ENCODE data around the gene SH3PXD2A.

Gene SH3PXD2A

DNA sequence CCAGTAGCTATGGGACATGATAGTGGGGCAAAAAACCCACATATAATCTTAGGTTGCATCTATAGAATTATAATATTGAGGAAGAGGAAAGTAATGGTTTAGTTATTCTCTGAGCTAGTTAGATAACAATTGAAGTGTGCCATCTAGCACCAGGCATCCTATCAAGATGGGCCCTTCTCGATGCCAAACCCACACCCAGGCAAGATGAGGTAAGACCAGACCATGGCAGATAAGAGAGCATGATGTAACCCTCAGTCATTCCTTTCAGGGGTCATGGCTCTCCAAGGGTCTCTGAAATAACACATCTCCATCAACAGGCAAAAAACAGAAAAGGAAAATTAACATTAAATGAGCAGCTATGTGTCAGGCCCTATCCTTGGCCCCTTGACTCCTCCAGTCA, 128.7 kb downstream of the SH3PXD2A start:
- Histone ChIP-seq H3K4me1 (peaks cover 0 to 8% (median 0%) of the 10 kb centered on the region in 4 donors), H3K9me3 (no peaks in the 10 kb centered on the region), H3K36me3 (peaks cover 0 to 15% (median 11%) of the 10 kb centered on the region in 3 donors), H3K4me3 (no peak overlapping the region), H3K27ac (no peak overlapping the region), H3K27me3 (no peaks in the 10 kb centered on the region)
- TF ChIP-seq CTCF (IDR thresholded peaks at IDR 0.05) = no peak
- no peak for DNase-seq
- intact Hi-C loops (cut with DNase I; ENCODE audit: low total_unique reads) = no loop called here

DNA sequence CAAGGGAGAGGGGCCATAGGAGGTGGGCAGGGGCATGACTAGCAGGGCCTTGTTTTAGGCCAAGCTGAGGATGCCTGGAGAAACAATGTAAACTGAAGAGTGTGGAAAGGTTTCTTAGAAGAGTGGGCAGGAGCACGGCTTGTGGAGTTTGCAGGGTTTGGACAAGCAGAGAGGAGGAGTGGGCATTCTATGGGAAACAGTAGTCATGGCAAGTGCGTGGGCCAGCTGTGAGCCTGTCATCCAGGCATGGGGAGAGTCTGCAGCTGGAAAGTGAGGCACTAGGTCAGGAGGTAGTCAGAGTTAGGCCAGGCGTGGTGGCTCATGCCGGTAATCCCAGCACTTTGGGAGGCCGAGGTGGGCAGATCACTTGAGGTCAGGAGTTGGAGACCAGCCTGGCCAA, 130.1 kb downstream of the SH3PXD2A start:
- Histone ChIP-seq H3K27me3 (no peaks in the 10 kb centered on the region), H3K4me3 (no peak overlapping the region), H3K9me3 (no peaks in the 10 kb centered on the region), H3K4me1 (peaks cover 0 to 8% (median 0%) of the 10 kb centered on the region in 4 donors), H3K36me3 (peaks cover 0 to 26% (median 11%) of the 10 kb centered on the region in 3 donors), H3K27ac (no peak overlapping the region)
- no peak for DNase-seq
- intact Hi-C loops (cut with DNase I; ENCODE audit: low total_unique reads) = no loop called here
- no peak for TF ChIP-seq CTCF (IDR thresholded peaks at IDR 0.05)

- no peaks in the 10 kb centered on the region for H3K27me3 ChIP-seq
- H3K27ac ChIP-seq = no peak overlapping the region
- H3K4me3 ChIP-seq = no peak overlapping the region
- peaks cover 0 to 26% (median 11%) of the 10 kb centered on the region in 3 donors for H3K36me3 ChIP-seq
- H3K9me3 ChIP-seq = no peaks in the 10 kb centered on the region
- H3K4me1 ChIP-seq = peaks cover 0 to 8% (median 0%) of the 10 kb centered on the region in 4 donors
- TF ChIP-seq CTCF (IDR thresholded peaks at IDR 0.05) = no peak
- DNase-seq = no peak
- intact Hi-C loops (cut with DNase I; ENCODE audit: low total_unique reads) = no loop called here
Measured at GRCh38 chr10:103724771-103725170, 130.6 kb downstream of the SH3PXD2A start.

DNA sequence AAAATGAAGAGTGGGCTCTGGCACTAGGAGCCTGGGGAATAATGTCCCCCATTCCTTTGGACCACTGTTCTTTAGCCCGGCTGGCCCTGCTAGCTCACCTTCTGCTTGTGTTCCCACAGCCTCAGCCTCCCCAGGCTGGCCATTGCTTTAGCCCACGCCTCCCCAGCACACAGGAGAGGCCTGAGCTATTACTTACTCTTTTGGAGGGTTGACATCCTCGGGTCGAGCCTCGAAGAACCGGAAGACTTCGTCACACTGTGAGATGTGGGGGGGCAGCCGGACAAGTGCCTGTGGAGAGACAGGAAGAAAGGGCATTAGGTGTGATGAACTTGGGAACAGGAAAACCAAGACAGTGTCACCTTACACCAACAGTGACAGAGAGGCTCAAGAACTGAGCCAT, 131.3 kb downstream of the SH3PXD2A start:
- Histone ChIP-seq H3K36me3 (peaks cover 0 to 26% (median 11%) of the 10 kb centered on the region in 3 donors), H3K4me3 (no peak overlapping the region), H3K4me1 (peaks cover 0 to 8% (median 0%) of the 10 kb centered on the region in 4 donors), H3K27me3 (no peaks in the 10 kb centered on the region), H3K9me3 (no peaks in the 10 kb centered on the region), H3K27ac (no peak overlapping the region)
- DNase-seq = no peak
- intact Hi-C loops (cut with DNase I; ENCODE audit: low total_unique reads) = no loop called here
- TF ChIP-seq CTCF (IDR thresholded peaks at IDR 0.05) = no peak

DNA sequence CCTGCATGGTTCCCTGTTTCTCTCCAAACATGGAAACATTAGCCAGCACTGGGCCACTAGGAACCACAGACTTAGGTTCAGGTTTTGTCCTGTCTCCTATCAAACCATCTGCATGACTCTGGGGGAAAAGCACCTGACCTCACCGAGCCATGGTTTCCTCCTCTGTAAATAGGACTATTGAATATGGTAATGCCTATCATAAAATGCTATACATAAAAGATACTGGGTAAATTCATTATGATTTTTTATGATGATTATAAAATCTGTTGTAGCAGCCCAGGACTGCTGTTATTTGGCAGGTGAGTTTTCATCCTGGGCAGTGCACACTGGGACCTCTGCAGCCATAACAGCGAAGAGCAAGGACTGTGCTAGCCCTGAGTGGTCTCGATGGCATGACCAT, 131.8 kb downstream of the SH3PXD2A start:
- peaks cover 0 to 26% (median 11%) of the 10 kb centered on the region in 3 donors for H3K36me3 ChIP-seq
- intact Hi-C loops (cut with DNase I; ENCODE audit: low total_unique reads) = no loop called here
- H3K9me3 ChIP-seq = no peaks in the 10 kb centered on the region
- no peak overlapping the region for H3K4me3 ChIP-seq
- TF ChIP-seq CTCF (IDR thresholded peaks at IDR 0.05) = no peak
- H3K4me1 ChIP-seq = peaks cover 0 to 8% (median 0%) of the 10 kb centered on the region in 4 donors
- no peak overlapping the region for H3K27ac ChIP-seq
- H3K27me3 ChIP-seq = no peaks in the 10 kb centered on the region
- no peak for DNase-seq

DNA sequence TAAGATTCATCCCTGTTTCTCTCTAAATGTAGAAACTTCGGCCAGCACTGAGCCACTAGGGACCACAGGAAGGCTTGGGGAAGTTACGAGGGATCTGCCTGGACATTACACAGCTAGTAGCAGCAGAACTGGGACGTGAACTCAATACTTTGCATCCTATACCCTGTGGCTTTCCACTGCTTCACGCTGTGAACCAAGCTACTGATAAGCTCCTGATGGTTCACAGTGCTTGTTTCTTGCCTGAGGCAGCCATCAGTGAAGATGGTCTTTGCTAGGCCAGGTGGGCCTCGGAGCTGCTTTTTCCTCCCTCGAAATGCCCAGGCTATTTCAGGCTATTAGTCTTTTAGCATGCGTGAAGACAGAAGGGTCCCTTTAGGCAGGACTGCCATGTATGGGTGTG, 132.7 kb downstream of the SH3PXD2A start:
- H3K9me3 ChIP-seq = no peaks in the 10 kb centered on the region
- no peak for DNase-seq
- H3K4me3 ChIP-seq = no peak overlapping the region
- H3K4me1 ChIP-seq = peaks cover 0 to 4% (median 0%) of the 10 kb centered on the region in 4 donors
- no peak for TF ChIP-seq CTCF (IDR thresholded peaks at IDR 0.05)
- intact Hi-C loops (cut with DNase I; ENCODE audit: low total_unique reads) = no loop called here
- H3K36me3 ChIP-seq = peaks cover 0 to 26% (median 11%) of the 10 kb centered on the region in 3 donors
- H3K27me3 ChIP-seq = no peaks in the 10 kb centered on the region
- H3K27ac ChIP-seq = no peak overlapping the region

Data from tibial artery (tissue), 4 donors.